Parathyroid adenoma (tissue), 2 donors: ENCODE measurements around the gene MGMT.

Experiments
- H2AFZ ChIP-seq: fragments of 300-600 bp; sonication (generic); one replicate; pipeline ENCODE4 v1.7.0; 2017; ENCODE audit warnings: antibody characterized with exemption, mild to moderate bottlenecking
- H3K27ac ChIP-seq: fragments of 300-600 bp; sonication (generic); one replicate; pipeline ENCODE4 v1.7.0; 2017
- H3K27me3 ChIP-seq: fragments of 300-600 bp; sonication (generic); one replicate; pipeline ENCODE4 v1.7.0; 2017; ENCODE audit warnings: low read length; ENCODE audit not compliant: control insufficient read depth, insufficient read depth
- H3K36me3 ChIP-seq: fragments of 300-600 bp; sonication (generic); one replicate; pipeline ENCODE4 v1.7.0; 2017; ENCODE audit warnings: low read length; ENCODE audit not compliant: control insufficient read depth, insufficient read depth
- H3K4me1 ChIP-seq: fragments of 300-600 bp; sonication (generic); one replicate; pipeline ENCODE4 v1.7.0; 2017; ENCODE audit warnings: control low read depth
- H3K4me2 ChIP-seq: fragments of 300-600 bp; sonication (generic); one replicate; pipeline ENCODE4 v1.7.0; 2017; ENCODE audit warnings: low read length
- H3K4me3 ChIP-seq: fragments of 300-600 bp; sonication (generic); one replicate; pipeline ENCODE4 v1.7.0; 2017; ENCODE audit warnings: low read depth, low read length
- H3K79me2 ChIP-seq: fragments of 300-600 bp; sonication (generic); one replicate; pipeline ENCODE4 v1.7.0; 2017; ENCODE audit warnings: control low read depth
- H3K9ac ChIP-seq: fragments of 300-600 bp; sonication (generic); one replicate; pipeline ENCODE4 v1.7.0; 2017; ENCODE audit warnings: mild to moderate bottlenecking
- H3K9me3 ChIP-seq: fragments of 300-600 bp; sonication (generic); one replicate; pipeline ENCODE4 v1.7.0; 2017; ENCODE audit warnings: low read length; ENCODE audit not compliant: control insufficient read depth
- TF ChIP-seq, protein P1 (sequence below): fragments of 300-600 bp; sonication (generic); IDR thresholded peaks from one replicate; pipeline ENCODE4 v1.7.0; 2017; ENCODE audit warnings: antibody characterized with exemption, mild to moderate bottlenecking
- donor health status: primary hyperparathyroidism.

MGMT gene

DNA sequence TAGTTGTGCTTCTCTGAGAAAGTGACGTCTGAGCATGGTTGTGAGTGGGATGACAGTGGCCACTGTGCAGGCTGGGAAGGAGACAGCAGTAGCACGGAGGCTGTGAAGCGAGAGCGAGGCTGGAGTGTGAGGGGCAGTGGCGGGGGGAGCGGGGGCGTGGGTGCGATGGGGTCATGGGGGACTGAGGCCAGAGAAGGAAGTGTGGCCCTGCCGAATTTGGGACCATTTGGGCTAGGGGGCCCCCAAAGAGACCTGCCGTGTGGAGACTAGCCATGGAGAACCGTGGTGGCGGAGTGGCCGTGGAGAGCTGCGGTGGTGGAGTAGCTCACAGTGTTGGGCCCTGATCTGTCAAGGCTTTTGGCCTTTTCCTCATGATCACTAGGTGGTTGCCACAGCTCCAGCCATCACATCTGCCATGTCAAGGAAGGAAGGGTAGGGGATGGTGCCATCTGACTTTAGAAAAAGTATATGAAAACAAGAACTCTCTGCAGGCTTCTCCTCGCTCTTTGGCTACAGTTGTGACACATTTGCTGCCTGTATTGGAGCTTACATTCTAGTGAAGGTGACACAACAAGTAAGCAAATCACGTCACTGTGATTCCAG is 61.4 kb downstream of the MGMT start:
- TF ChIP-seq, protein P1, sequence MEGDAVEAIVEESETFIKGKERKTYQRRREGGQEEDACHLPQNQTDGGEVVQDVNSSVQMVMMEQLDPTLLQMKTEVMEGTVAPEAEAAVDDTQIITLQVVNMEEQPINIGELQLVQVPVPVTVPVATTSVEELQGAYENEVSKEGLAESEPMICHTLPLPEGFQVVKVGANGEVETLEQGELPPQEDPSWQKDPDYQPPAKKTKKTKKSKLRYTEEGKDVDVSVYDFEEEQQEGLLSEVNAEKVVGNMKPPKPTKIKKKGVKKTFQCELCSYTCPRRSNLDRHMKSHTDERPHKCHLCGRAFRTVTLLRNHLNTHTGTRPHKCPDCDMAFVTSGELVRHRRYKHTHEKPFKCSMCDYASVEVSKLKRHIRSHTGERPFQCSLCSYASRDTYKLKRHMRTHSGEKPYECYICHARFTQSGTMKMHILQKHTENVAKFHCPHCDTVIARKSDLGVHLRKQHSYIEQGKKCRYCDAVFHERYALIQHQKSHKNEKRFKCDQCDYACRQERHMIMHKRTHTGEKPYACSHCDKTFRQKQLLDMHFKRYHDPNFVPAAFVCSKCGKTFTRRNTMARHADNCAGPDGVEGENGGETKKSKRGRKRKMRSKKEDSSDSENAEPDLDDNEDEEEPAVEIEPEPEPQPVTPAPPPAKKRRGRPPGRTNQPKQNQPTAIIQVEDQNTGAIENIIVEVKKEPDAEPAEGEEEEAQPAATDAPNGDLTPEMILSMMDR = no peak
- Histone ChIP-seq H3K9me3 (no peaks in the 10 kb centered on the region), H3K27ac (no peak overlapping the region), H3K27me3 (no peaks in the 10 kb centered on the region), H2AFZ (no peak overlapping the region), H3K4me1 (no peaks in the 10 kb centered on the region), H3K9ac (no peak overlapping the region), H3K4me2 (no peak overlapping the region), H3K79me2 (no peaks in the 10 kb centered on the region), H3K4me3 (no peak overlapping the region), H3K36me3 (no peaks in the 10 kb centered on the region)

DNA sequence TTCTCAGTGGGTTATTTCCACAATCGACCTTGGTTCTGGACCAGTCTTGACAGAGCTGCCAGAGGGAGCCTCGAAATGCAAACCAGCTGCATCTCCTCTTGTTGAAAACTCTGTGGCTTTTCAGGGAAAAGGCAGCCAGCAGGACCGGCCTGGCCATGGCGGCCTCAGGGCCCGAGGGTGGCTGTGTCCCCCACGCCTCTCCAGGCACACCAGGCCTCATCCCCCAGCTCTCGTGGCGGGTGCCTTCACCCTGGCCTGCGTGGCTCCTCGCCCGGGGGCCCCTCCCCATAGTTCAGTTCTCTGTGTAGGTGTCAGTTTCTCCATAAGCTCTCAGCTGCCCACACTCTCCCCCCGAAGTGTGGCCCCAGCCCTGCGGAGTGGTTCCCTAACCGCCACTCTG is 63.5 kb downstream of the MGMT start:
- Histone ChIP-seq H3K9ac (no peak overlapping the region), H3K4me3 (no peak overlapping the region), H3K27ac (no peak overlapping the region), H3K79me2 (no peaks in the 10 kb centered on the region), H3K9me3 (no peaks in the 10 kb centered on the region), H3K36me3 (no peaks in the 10 kb centered on the region), H3K27me3 (no peaks in the 10 kb centered on the region), H2AFZ (no peak overlapping the region), H3K4me1 (no peaks in the 10 kb centered on the region), H3K4me2 (no peak overlapping the region)
- TF ChIP-seq, protein P1 = no peak

DNA sequence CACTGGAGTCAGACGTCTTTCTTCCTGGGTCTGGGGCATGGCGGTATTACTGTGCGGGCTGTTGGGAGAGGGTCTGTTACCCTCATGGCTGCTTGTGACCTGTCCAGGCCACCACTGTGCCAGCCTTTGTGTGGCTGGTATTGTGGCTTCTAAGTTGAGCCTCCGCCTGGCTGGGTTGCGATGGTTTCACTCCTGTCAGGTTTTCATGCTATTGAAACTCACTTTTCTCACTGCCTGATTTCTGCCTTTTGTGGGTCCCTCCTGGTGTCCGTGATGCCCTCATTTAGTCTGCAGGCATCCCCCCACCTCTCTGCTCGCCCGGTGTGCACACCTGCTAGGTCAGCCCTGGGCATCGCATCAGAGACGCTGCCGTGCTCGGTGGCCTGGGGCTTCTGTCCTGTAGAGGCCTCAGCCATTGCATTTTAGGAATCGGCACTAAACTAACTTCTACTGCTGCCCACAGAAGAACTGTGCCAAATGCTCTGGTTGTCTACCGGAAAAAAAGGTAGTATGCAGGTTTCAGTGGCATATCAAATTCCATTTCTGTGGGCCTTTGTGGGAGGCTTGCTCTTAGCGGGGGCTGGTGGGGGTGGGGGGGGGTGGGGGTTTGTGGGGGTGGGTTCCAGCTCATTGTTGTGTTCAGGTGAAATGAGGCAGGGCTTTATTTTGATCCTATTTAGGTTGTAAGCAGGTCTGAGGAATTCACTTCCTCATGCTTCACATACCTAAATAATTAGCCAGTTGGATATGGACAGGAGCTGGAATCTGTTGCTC is 64.3 kb downstream of the MGMT start:
- Histone ChIP-seq H3K9me3 (no peaks in the 10 kb centered on the region), H3K4me1 (no peaks in the 10 kb centered on the region), H3K4me3 (no peak overlapping the region), H3K9ac (no peak overlapping the region), H3K27ac (no peak overlapping the region), H3K36me3 (no peaks in the 10 kb centered on the region), H2AFZ (no peak overlapping the region), H3K27me3 (no peaks in the 10 kb centered on the region), H3K79me2 (no peaks in the 10 kb centered on the region), H3K4me2 (no peak overlapping the region)
- TF ChIP-seq, protein P1 = no peak

DNA sequence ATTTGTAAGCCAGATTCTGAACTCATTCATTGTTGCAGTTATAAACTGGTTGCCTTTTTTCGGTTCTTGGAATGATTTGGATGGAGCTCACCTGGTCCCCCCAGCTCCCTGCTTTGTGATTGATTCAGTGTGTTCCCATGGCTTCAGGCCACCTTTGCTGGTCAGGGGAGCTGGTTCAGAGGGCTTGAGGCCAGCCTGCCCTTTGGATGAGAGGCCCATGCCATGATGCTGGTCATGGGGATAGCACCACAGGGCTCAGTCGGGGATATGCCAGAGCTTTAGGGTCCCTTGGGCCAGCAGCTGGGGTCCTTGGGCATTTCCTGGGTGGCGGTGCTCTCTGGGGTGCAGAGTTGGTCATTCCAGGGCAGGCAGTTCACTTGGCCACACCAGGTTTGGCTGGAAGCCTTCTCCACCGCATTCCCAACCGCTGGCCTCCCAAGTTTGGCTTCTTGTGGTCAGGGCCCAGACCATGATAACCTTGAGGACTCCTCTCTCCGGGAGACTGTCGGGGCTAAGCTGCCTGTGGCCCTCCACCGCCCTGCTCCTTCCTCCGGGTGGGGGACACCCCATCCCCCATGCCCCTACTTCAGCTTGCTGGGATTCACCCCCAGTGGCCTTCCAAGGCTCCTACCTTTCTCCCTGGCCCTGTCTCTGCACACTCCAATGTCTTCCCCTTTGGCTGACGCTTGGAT is 65.1 kb downstream of the MGMT start:
- Histone ChIP-seq H3K27ac (no peak overlapping the region), H3K4me2 (no peak overlapping the region), H3K27me3 (no peaks in the 10 kb centered on the region), H3K4me1 (no peaks in the 10 kb centered on the region), H3K9me3 (no peaks in the 10 kb centered on the region), H3K36me3 (no peaks in the 10 kb centered on the region), H3K9ac (no peak overlapping the region), H3K4me3 (no peak overlapping the region), H3K79me2 (no peaks in the 10 kb centered on the region), H2AFZ (no peak overlapping the region)
- TF ChIP-seq, protein P1 = no peak
